ENCODE measurements around the gene ATP2B3.
A peak's percentile ranks its signal among the peaks of the same experiment; 100 is the strongest.

The ATP2B3 gene

GRCh38 chrX:153517423-153517822 is at the start of gene ATP2B3:
Gene ATP2B3, plus strand, starts transcription at chrX:153517642. Its CDS starts 18,606 bp downstream, at chrX:153536248.
- no peak for DNase-seq

- DNase-seq = peak; percentile 40
Measured at GRCh38 chrX:153468008-153468580, 49.3 kb upstream of the ATP2B3 start.

- no peak for DNase-seq
Measured at GRCh38 chrX:153469811-153470410, 47.5 kb upstream of the ATP2B3 start.

GRCh38 chrX:153470411-153471363 is 46.8 kb upstream of the ATP2B3 start, which contains the start of gene HAUS7:
Gene HAUS7, minus strand, starts transcription at chrX:153470576. Its CDS starts 19 bp downstream, at chrX:153470557.
- DNase-seq = peak; percentile 76

GRCh38 chrX:153471663-153472280 is 45.7 kb upstream of the ATP2B3 start:
- DNase-seq = no peak

- no peak for DNase-seq
Measured at GRCh38 chrX:153473126-153473525, 44.3 kb upstream of the ATP2B3 start.

GRCh38 chrX:153474266-153474665 is 43.2 kb upstream of the ATP2B3 start:
- no peak for DNase-seq

GRCh38 chrX:153474718-153475117 is 42.7 kb upstream of the ATP2B3 start:
- no peak for DNase-seq

- DNase-seq = no peak
Measured at GRCh38 chrX:153475271-153475670, 42.2 kb upstream of the ATP2B3 start.

GRCh38 chrX:153475751-153476281 is 41.6 kb upstream of the ATP2B3 start:
- no peak for DNase-seq

GRCh38 chrX:153476666-153477363 is 40.6 kb upstream of the ATP2B3 start:
- DNase-seq = peak; percentile 32

GRCh38 chrX:153477364-153477857 is 40.0 kb upstream of the ATP2B3 start:
- no peak for DNase-seq

GRCh38 chrX:153477901-153478300 is 39.5 kb upstream of the ATP2B3 start:
- no peak for DNase-seq

- no peak for DNase-seq
Measured at GRCh38 chrX:153478746-153479145, 38.7 kb upstream of the ATP2B3 start.

- DNase-seq = no peak
Measured at GRCh38 chrX:153481043-153481442, 36.4 kb upstream of the ATP2B3 start.

GRCh38 chrX:153482376-153483015 is 34.9 kb upstream of the ATP2B3 start:
- no peak for DNase-seq

GRCh38 chrX:153485396-153486080 is 31.9 kb upstream of the ATP2B3 start:
- no peak for DNase-seq

GRCh38 chrX:153486171-153486570 is 31.3 kb upstream of the ATP2B3 start:
- no peak for DNase-seq

GRCh38 chrX:153487590-153488071 is 29.8 kb upstream of the ATP2B3 start:
- DNase-seq = no peak

- DNase-seq = no peak
Measured at GRCh38 chrX:153488231-153488914, 29.1 kb upstream of the ATP2B3 start.
